ENCODE results near the gene SORBS2.

The SORBS2 gene

DNA sequence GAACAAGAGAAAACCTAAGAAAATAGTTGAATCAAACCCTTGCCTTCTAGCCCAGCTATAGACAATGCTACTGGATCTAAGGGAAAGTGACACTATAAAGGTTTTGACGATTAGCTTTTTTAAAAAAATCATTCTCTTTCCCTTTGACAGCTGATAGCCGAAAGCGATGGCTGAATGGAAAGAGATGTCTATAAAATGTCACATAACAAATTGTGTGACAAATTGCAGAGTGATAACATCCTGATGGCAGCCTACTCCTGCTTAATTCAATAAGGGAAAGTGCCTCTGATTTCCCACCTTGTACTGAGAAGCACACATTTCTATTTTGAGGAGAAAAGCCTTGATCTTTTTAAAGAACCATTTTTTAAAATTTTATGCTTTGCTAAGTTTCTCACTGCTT lies 114.5 kb downstream of the SORBS2 start:
- Histone ChIP-seq H3K4me3 (IDR thresholded peaks at IDR 0.05; ENCODE audit: insufficient read depth, low read depth, low read length) (no peak overlapping the region), H3K9ac (no peak overlapping the region), H3K27ac (no peak overlapping the region), H3K4me2 (no peak overlapping the region), H3K79me2 (ENCODE audit: insufficient read depth, low read depth) (no peaks in the 10 kb centered on the region), H4K20me1 (ENCODE audit: insufficient read depth) (no peaks in the 10 kb centered on the region), H3K4me1 (ENCODE audit: low read depth, poor library complexity, severe bottlenecking) (no peaks in the 10 kb centered on the region), H2AFZ (ENCODE audit: low read depth) (no peak overlapping the region), H3K27me3 (ENCODE audit: insufficient read depth, low read depth) (no peaks in the 10 kb centered on the region), H3K36me3 (ENCODE audit: insufficient read depth) (no peaks in the 10 kb centered on the region)
- TF ChIP-seq, protein P1, sequence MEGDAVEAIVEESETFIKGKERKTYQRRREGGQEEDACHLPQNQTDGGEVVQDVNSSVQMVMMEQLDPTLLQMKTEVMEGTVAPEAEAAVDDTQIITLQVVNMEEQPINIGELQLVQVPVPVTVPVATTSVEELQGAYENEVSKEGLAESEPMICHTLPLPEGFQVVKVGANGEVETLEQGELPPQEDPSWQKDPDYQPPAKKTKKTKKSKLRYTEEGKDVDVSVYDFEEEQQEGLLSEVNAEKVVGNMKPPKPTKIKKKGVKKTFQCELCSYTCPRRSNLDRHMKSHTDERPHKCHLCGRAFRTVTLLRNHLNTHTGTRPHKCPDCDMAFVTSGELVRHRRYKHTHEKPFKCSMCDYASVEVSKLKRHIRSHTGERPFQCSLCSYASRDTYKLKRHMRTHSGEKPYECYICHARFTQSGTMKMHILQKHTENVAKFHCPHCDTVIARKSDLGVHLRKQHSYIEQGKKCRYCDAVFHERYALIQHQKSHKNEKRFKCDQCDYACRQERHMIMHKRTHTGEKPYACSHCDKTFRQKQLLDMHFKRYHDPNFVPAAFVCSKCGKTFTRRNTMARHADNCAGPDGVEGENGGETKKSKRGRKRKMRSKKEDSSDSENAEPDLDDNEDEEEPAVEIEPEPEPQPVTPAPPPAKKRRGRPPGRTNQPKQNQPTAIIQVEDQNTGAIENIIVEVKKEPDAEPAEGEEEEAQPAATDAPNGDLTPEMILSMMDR (conservative IDR thresholded peaks at IDR 0.05; ENCODE audit: low read depth, low read length): no peak

DNA sequence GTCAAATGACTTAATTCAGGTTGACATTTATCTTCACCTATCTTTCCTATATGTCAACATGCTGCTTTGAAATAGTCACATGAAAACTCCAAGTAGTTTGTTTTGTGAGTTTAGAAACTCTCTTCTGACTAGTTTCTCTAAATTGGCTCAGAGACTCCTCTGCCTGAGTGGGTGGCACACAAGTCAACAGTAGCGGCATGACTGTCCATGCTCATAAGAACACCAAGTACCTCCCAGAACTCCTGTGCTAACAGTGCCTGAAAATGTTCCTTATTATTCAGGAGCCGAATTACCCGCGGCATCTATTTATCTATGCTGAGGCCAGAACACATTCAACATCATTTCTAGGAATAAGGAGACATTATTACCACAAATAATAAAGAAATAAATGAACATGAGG lies 116.3 kb downstream of the SORBS2 start:
- Histone ChIP-seq H3K27ac (no peak overlapping the region), H4K20me1 (ENCODE audit: insufficient read depth) (no peaks in the 10 kb centered on the region), H3K4me2 (no peak overlapping the region), H3K79me2 (ENCODE audit: insufficient read depth, low read depth) (no peaks in the 10 kb centered on the region), H3K4me3 (IDR thresholded peaks at IDR 0.05; ENCODE audit: insufficient read depth, low read depth, low read length) (no peak overlapping the region), H3K9ac (no peak overlapping the region), H3K4me1 (ENCODE audit: low read depth, poor library complexity, severe bottlenecking) (no peaks in the 10 kb centered on the region), H3K27me3 (ENCODE audit: insufficient read depth, low read depth) (no peaks in the 10 kb centered on the region), H2AFZ (ENCODE audit: low read depth) (no peak overlapping the region), H3K36me3 (ENCODE audit: insufficient read depth) (no peaks in the 10 kb centered on the region)
- TF ChIP-seq, protein P1 (conservative IDR thresholded peaks at IDR 0.05; ENCODE audit: low read depth, low read length): no peak

DNA sequence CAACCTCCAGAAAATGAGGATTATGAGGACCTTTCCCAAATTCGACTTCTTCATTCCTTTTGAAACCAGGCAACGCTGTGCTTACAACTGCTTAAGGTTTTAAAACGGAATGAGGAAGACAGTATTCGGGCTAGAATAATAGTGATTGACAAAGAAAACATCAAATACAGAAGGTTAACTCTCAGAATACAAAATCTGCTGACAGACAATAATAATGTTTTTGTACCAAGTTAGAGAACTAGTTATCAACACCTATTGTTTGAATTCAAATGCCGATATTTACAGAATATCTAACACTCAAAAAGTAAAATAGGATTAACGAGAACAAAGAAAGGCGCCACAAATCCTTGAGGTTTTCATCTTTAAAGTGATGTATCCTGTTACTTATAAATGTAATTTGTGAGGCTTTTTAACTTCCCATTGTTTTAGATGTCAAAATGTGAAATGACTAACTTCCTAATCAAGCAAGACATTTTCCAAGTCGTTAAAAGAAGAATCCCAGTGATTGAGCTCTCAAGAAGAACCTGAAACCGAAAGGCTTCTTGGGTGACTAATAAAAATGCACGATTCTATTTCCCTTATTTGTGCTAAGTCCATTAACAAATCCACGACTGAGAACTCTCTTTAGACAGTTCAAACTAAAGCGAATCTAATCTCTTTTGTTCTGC lies 118.3 kb downstream of the SORBS2 start:
- no peak overlapping the region for H2AFZ ChIP-seq (ENCODE audit: low read depth)
- TF ChIP-seq, protein P1 (conservative IDR thresholded peaks at IDR 0.05; ENCODE audit: low read depth, low read length): no peak
- H3K4me3 ChIP-seq (IDR thresholded peaks at IDR 0.05; ENCODE audit: insufficient read depth, low read depth, low read length): no peak overlapping the region
- no peak overlapping the region for H3K9ac ChIP-seq
- no peaks in the 10 kb centered on the region for H3K27me3 ChIP-seq (ENCODE audit: insufficient read depth, low read depth)
- no peaks in the 10 kb centered on the region for H3K4me1 ChIP-seq (ENCODE audit: low read depth, poor library complexity, severe bottlenecking)
- no peaks in the 10 kb centered on the region for H3K36me3 ChIP-seq (ENCODE audit: insufficient read depth)
- H3K27ac ChIP-seq: no peak overlapping the region
- no peaks in the 10 kb centered on the region for H3K79me2 ChIP-seq (ENCODE audit: insufficient read depth, low read depth)
- no peaks in the 10 kb centered on the region for H4K20me1 ChIP-seq (ENCODE audit: insufficient read depth)
- H3K4me2 ChIP-seq: no peak overlapping the region

DNA sequence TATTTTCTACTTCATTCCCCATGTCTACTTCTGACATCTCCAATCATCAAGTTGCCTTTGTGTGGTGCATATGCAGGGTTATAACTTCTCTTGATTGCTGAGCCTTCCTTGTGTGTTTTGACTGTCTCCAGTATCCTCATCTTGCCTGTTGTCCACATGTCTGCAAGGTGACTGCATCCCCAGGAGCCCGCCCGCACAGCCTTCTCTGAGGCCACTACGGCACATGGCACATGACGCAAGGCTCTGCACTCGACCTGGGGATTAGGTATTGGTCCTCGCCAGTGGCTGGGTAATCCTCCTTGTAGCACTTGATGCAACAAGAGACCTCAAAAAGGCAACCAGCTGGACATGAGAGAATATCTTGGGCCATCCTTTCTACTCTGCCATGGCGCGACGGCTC lies 122.6 kb downstream of the SORBS2 start:
- no peaks in the 10 kb centered on the region for H3K79me2 ChIP-seq (ENCODE audit: insufficient read depth, low read depth)
- no peak overlapping the region for H3K4me3 ChIP-seq (IDR thresholded peaks at IDR 0.05; ENCODE audit: insufficient read depth, low read depth, low read length)
- H3K4me2 ChIP-seq: no peak overlapping the region
- no peak overlapping the region for H2AFZ ChIP-seq (ENCODE audit: low read depth)
- no peaks in the 10 kb centered on the region for H4K20me1 ChIP-seq (ENCODE audit: insufficient read depth)
- H3K27ac ChIP-seq: no peak overlapping the region
- TF ChIP-seq, protein P1 (conservative IDR thresholded peaks at IDR 0.05; ENCODE audit: low read depth, low read length): no peak
- no peak overlapping the region for H3K9ac ChIP-seq
- no peaks in the 10 kb centered on the region for H3K4me1 ChIP-seq (ENCODE audit: low read depth, poor library complexity, severe bottlenecking)
- no peaks in the 10 kb centered on the region for H3K27me3 ChIP-seq (ENCODE audit: insufficient read depth, low read depth)
- H3K36me3 ChIP-seq (ENCODE audit: insufficient read depth): no peaks in the 10 kb centered on the region

Measured in KMS-11 (cell line).